RWPE1 (cell line): ENCODE data around the gene CBLL1.

ENCODE experiments used
- CTCF ChIA-PET: fragments of 350-600 bp; sonication (Branson Sonifier 250); formaldehyde crosslinking; extraction: SDS; loops from one replicate; lab custom pipeline; 2021; lab: Yijun Ruan, JAX
- POLR2A ChIA-PET: fragments of 400-600 bp; formaldehyde crosslinking; extraction: SDS; loops from one replicate; lab custom pipeline; 2020; ENCODE audit warnings: antibody characterized with exemption; ENCODE audit not compliant: low non-redundant PET; lab: Yijun Ruan, JAX
- DNase-seq: peaks from one replicate; pipeline ENCODE4 v3.0.0; 2012; ENCODE audit warnings: low spot score
- H3K27ac ChIP-seq: fragments of 450-650 bp; 2 replicates; pipeline ENCODE4 v1.5.1; 2017
- CTCF ChIP-seq: fragments of 450-650 bp; conservative IDR thresholded peaks from 2 replicates; pipeline ENCODE4 v1.5.1; 2017; ENCODE audit warnings: low read depth, mild to moderate bottlenecking

CBLL1 gene

DNA sequence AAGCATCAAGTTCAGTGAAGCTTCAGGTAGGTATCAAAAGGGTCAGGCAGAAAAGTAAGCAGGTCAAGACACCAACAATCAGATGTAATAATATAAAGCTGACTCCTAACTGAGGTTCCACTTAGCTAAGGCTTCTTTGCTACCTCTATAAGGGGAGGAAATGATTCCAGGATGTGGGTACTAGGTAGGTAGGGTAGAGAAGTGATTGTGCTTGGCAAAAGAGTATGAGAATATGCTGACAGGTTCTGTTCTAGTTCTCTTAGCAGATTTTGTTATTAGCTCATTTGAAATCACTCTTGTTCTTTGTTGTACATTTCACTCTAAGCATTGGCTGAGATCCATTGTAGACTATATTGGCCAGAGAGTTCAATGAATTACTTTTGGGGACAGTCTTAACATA is 40.7 kb upstream of the CBLL1 start:
- DNase-seq: no peak
- CTCF ChIA-PET: interaction anchor here (0.6 kb wide), 1 partner anchor 153 kb away, joined by 3 read pairs; no protein-coding TSS in a partner anchor
- H3K27ac ChIP-seq: no peak overlapping the region
- POLR2A ChIA-PET: no interaction called here
- no peak for TF ChIP-seq CTCF

- no peak for DNase-seq
- CTCF ChIA-PET: no interaction called here
- H3K27ac ChIP-seq: no peak overlapping the region
- TF ChIP-seq CTCF: no peak
- POLR2A ChIA-PET: no interaction called here
These were observed 40.1 kb upstream of the CBLL1 start for GRCh38 chr7:107703872-107704271.

- ChIA-PET POLR2A (no interaction called here), CTCF (no interaction called here)
- no peak for TF ChIP-seq CTCF
- DNase-seq: no peak
- H3K27ac ChIP-seq: no peak overlapping the region
These were observed 35.0 kb upstream of the CBLL1 start for GRCh38 chr7:107708956-107709355.

GRCh38 chr7:107711301-107711700 is 32.6 kb upstream of the CBLL1 start:
- H3K27ac ChIP-seq: no peak overlapping the region
- no peak for DNase-seq
- POLR2A ChIA-PET: interaction anchor here (0.6 kb wide), 1 partner anchor 32 kb away, joined by 3 read pairs; no protein-coding TSS in a partner anchor
- CTCF ChIA-PET: no interaction called here
- TF ChIP-seq CTCF: no peak

GRCh38 chr7:107712025-107712424 is 31.9 kb upstream of the CBLL1 start:
- no peak for TF ChIP-seq CTCF
- DNase-seq: no peak
- no peak overlapping the region for H3K27ac ChIP-seq
- ChIA-PET POLR2A (interaction anchor here (0.6 kb wide), 1 partner anchor 31 kb away, joined by 3 read pairs; no protein-coding TSS in a partner anchor), CTCF (no interaction called here)

DNA sequence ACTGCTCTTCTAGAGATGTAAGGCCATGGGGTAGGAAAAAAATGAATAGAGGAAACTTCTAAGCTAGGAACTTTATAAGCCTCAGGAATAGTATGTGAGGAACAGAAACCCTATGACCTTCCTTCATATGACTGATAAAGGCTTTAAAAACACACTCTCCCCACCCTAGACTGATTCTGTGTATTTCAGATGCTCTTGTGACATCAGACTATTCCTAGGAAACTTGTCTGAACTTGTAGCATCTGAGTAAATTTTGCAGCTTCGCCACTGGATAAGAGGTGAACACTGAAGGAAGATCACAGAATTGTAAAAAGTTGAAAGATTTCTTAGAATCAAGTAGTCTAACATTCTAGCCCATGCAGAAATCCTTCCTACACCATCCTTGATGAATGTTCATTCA is 31.0 kb upstream of the CBLL1 start:
- TF ChIP-seq CTCF: no peak
- CTCF ChIA-PET: no interaction called here
- no peak overlapping the region for H3K27ac ChIP-seq
- POLR2A ChIA-PET: no interaction called here
- peak; percentile 27 for DNase-seq

DNA sequence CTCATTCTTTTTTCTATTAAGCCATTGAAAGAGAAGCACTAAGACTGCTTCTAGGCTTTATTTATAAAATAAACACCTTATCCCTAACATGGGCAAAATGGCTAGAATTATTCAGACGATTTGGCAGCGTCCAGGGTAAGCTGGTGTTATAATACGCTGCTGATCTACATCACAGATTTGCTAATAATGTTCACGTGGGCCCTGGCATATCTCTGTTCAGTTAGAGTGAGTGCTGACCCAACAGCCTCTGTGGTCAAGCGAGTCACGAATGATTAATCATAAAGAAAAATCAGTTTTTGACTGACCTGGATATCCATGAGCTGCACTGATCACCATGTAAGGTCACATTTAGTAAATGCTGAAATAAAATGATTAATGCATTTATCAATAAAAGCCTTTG is 28.4 kb upstream of the CBLL1 start:
- CTCF ChIA-PET: no interaction called here
- H3K27ac ChIP-seq: no peak overlapping the region
- POLR2A ChIA-PET: no interaction called here
- TF ChIP-seq CTCF: no peak
- peak; percentile 34 for DNase-seq
